Hematopoietic multipotent progenitor cell treated with erythropoietin and hydrocortisone succinate and interleukin-3 and kit ligand, for 4 days (in vitro differentiated cells): Measurements from ENCODE around the gene EFCAB5.
A peak's percentile ranks its signal among the peaks of the same experiment; 100 is the strongest.
"Not testable (repeated sequence)": the region's sequence is repeated elsewhere in the genome, so short reads cannot be mapped to it uniquely, and the experiment has no call there.

ENCODE experiments used
- DNase-seq: peaks from one replicate; pipeline ENCODE4 v3.0.0-alpha.2; 2015

Gene EFCAB5

GRCh38 chr17:30021708-30022317 lies 80.4 kb downstream of the EFCAB5 start:
- peak; percentile 80 for DNase-seq

GRCh38 chr17:30025325-30025724 lies 83.9 kb downstream of the EFCAB5 start:
- DNase-seq: not testable (repeated sequence)

GRCh38 chr17:30027676-30028075 lies 86.2 kb downstream of the EFCAB5 start:
- DNase-seq: no peak

GRCh38 chr17:30031214-30031869 lies 89.9 kb downstream of the EFCAB5 start:
- no peak for DNase-seq

DNA sequence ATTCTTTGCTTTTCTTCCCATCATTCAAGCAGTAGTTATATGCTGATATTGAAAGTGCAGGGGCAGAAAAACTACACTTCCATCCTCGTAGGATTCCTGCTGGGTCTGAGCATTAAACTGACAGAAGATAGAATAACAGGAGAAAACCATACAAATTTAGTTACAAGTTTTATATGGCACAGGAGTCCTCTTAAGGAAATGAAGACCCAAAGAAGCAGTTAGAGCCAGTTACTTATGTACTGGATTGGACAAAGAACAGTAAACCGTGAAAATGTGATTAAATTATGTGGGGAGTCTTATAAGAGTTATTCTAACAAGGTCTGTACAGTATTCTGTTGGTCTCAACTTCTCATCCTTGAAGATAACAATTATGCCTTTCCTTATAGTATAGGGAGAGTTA lies 93.9 kb downstream of the EFCAB5 start:
- no peak for DNase-seq

GRCh38 chr17:30040719-30041518 lies 99.5 kb downstream of the EFCAB5 start:
- peak; percentile 11 for DNase-seq

DNA sequence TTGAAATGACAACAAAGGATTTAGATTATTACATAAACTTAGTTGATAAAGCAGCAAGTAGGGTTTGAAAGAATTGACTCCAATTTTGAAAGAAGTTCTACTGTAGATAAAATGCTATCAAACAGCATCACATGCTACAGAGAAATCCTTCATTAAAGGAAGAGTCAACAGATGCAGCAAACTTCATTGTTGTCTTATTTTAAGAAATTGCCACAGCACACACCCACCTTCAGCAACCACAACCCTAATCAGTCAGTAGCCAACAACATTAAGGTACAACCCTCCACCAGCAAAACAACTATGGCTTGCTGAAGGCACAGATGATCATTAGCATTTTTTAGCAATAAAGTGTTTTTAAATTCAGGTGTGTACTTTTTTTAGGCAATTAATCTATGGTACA lies 100.1 kb downstream of the EFCAB5 start:
- peak; percentile 53 for DNase-seq

DNA sequence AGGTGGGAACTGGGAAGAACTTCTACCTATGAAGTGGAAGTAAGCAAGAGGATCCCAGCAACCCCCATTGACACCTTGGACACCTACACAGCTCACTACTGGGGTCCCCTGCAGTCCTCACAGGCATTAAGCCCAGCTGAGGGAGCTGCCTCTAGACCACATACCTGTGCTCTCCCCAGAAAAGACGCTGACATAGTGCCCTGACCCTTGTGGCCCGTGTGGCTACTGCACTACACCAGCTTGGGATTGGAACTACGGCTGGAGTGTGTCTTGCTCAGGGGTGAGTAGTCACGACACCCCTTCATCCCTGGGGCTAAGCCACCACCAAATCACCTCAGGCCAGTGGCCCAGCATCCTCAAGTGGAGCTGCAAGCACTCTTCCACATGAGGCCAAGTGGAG lies 120.9 kb downstream of the EFCAB5 start:
- DNase-seq: no peak

DNA sequence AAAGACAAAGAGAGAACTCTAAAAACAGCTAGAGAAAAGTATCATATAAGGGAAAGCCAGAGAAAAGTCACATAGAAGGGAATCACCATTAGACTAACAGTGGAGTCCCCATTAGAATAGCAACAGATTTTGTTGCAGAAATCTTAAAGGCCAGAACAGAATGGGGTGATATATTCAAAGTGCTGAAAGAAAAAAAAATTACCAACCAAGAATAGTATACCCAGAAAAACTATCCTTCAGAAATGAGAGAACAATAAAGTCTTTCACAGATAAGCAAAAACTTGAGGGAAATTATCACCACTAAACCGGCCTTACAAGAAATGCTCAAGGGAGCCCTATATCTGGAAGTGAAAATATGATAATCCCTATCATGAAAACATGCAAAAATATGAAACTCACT lies 123.3 kb downstream of the EFCAB5 start:
- DNase-seq: no peak

DNA sequence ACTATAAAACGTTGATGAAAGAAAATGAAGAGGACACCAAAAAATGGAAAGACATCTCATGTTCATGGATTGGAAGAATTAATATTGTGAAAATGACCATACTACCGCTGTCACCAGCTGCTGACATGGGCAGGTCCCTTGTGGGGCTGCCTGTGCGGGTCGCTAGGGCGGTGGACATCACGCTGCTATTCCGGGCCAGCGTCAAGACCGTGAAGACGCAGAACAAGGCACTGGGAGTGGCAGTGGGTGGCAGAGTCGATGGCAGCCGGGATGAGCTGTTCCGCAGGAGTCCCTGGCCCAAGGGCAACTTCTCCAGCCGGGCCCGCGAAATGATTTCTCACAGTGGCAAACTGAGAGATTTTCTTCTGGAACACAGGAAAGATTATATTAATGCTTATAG lies 127.0 kb downstream of the EFCAB5 start:
- no peak for DNase-seq

GRCh38 chr17:30074254-30074653 lies 132.8 kb downstream of the EFCAB5 start:
- DNase-seq: no peak

GRCh38 chr17:30074730-30075129 lies 133.3 kb downstream of the EFCAB5 start:
- DNase-seq: no peak

GRCh38 chr17:30082773-30083172 lies 141.3 kb downstream of the EFCAB5 start:
- no peak for DNase-seq

DNA sequence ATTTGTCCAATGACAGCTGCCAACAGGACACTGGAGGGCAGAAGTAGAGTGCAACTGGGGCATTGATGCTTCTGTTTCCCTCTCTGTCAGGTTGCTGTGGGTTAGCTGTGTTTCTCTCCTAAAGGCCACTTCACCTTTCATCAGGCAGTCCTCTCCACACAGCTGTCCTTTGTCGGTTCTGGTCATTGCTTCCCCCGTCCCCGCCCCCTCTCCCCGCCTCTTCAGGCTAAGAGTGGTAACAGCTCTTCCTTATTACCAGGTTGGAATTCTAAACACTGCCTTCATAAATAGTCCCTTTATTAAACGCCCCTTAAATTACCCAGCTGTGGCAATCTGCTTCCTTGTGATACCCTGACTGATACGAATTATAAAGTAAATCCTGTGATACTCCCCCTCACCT lies 143.4 kb downstream of the EFCAB5 start:
- no peak for DNase-seq

GRCh38 chr17:30086896-30087295 lies 145.5 kb downstream of the EFCAB5 start:
- DNase-seq: peak; percentile 8

DNA sequence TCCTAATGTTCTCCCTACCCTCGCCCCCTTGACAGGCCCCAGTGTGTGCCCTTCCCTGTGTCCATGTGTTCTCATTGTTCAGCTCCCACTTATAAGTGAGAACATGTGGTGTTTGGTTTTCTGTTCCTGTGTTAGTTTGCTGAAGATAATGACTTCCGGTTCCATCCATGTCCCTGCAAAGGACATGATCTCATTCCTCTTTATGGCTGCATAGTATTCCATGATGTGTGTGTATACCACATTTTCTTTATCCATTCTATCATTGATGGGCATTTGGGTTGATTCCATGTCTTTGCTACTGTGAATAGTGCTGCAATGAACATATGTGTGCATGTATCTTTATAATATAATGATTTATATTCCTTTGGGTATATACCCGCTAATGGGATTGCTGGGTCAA lies 146.0 kb downstream of the EFCAB5 start:
- not testable (repeated sequence) for DNase-seq

- no peak for DNase-seq
Observed at GRCh38 chr17:30091121-30091670, 149.8 kb downstream of the EFCAB5 start.

- DNase-seq: no peak
Observed at GRCh38 chr17:30091771-30092170, 150.3 kb downstream of the EFCAB5 start.

DNA sequence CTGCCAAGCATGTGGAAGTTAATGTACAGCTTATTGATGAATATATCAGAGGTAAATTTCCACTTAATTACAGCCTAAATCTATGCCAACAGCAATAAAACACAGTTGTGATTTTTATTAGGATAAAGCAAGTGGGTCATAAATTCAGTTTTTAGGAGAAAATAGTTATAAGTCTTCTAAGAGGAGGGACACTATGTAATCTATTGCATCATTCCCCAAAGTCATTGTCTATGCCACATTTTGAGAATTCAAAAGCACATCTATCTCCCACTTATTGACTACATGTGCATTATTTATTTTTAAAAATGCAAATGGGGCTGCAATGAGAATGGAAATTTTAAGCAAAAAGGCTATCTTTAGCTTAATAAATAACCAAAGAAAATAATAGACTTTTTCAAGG lies 151.5 kb downstream of the EFCAB5 start:
- no peak for DNase-seq

GRCh38 chr17:30093463-30094147 lies 152.2 kb downstream of the EFCAB5 start:
- peak; percentile 80 for DNase-seq

- DNase-seq: peak; percentile 75
Observed at GRCh38 chr17:30095507-30096244, 154.2 kb downstream of the EFCAB5 start.

DNA sequence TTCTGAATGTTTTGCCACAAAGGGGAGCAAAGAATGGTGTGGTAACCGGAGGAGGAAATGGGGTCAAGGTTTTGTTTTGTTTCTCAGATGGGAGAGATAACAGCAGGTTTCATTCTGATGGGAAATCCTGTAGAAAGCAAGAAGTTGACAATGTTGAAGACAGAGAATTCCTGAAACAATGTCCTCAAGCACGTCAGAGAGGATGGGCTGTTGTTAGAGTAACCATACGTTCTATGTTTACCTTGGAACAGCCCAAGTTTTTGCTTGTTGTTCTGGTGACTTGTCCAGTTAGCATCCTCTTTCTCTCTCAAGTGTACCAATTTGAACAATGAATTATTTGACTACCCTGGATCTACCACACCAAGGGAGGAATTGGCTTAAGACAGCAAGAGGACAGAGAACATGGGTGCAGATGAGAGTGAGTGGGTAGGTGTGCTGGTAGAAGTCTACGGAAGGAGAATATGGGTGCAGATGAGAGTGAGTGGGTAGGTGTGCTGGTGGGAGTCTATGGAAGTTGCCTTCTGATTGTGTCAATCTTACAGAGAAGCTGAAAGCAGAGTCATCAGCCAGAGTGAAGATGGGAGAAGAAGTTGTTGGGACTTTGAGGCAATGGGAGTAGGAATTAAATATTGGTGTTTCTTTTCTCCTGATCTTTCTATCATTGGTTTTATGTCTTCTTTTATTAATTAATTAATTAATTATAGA lies 160.4 kb downstream of the EFCAB5 start:
- DNase-seq: no peak
